ENCODE data around the gene DPYSL4.

DPYSL4 gene

DNA sequence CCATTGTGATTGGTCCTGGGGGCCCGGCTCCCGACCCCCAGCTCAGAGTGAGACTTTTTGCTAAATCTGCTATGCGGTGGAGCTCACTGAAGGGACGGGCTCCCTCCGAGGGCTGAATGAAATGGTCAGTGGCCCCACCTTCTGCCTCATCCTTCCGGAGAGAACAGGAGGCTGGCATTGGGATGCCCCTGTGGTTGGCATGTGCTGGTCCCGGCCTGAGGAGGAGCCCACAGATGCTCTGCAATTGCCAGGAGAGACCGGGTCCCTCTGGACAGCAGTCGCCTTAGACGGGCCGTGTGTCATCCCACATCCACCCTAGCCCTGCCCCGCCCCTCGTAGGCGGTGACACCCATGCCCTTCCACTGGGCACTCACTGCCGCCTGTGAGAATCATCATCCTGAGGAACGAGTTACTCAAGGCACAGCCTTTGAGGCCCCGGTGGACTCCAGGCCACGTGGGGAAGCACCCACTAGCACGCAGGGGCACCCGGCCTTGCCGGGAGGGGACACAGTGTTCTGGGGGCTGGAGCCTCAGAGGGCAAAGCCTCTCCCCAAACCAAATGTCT, 21.2 kb upstream of the DPYSL4 start:
- TF ChIP-seq, protein P1, sequence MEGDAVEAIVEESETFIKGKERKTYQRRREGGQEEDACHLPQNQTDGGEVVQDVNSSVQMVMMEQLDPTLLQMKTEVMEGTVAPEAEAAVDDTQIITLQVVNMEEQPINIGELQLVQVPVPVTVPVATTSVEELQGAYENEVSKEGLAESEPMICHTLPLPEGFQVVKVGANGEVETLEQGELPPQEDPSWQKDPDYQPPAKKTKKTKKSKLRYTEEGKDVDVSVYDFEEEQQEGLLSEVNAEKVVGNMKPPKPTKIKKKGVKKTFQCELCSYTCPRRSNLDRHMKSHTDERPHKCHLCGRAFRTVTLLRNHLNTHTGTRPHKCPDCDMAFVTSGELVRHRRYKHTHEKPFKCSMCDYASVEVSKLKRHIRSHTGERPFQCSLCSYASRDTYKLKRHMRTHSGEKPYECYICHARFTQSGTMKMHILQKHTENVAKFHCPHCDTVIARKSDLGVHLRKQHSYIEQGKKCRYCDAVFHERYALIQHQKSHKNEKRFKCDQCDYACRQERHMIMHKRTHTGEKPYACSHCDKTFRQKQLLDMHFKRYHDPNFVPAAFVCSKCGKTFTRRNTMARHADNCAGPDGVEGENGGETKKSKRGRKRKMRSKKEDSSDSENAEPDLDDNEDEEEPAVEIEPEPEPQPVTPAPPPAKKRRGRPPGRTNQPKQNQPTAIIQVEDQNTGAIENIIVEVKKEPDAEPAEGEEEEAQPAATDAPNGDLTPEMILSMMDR (IDR thresholded peaks at IDR 0.05; ENCODE audit: low read length) = no peak
- TF ChIP-seq EZH2 (IDR thresholded peaks at IDR 0.05; ENCODE audit: borderline replicate concordance, low read length) = no peak
- no peaks in the 10 kb centered on the region for H3K79me2 ChIP-seq (ENCODE audit: insufficient read depth, low read length)
- no peak overlapping the region for H3K4me2 ChIP-seq (ENCODE audit: low read length)
- no peaks in the 10 kb centered on the region for H3F3A ChIP-seq (ENCODE audit: insufficient read depth, low read length)
- no peak overlapping the region for H3K9ac ChIP-seq (ENCODE audit: low read length)
- no peaks in the 10 kb centered on the region for H4K20me1 ChIP-seq (ENCODE audit: insufficient read depth, low read length)
- no peak overlapping the region for H3K27ac ChIP-seq (ENCODE audit: low read depth, low read length, poor library complexity, severe bottlenecking)
- H3K9me3 ChIP-seq (ENCODE audit: low read length) = no peaks in the 10 kb centered on the region
- H3K27me3 ChIP-seq (ENCODE audit: insufficient read depth, low read length) = peaks cover 8% of the 10 kb centered on the region; the same call in 1 of the 2 replicates
- no peaks in the 10 kb centered on the region for H3K9me2 ChIP-seq (ENCODE audit: low read depth, low read length)
- H2AFZ ChIP-seq (ENCODE audit: low read length) = no peak overlapping the region
- H3K36me3 ChIP-seq (ENCODE audit: insufficient read depth, low read length) = no peaks in the 10 kb centered on the region
- no peaks in the 10 kb centered on the region for H3K4me1 ChIP-seq (ENCODE audit: insufficient read depth, low read length, severe bottlenecking)
- H3K4me3 ChIP-seq (ENCODE audit: low read depth, low read length, poor library complexity, severe bottlenecking) = no peak overlapping the region

DNA sequence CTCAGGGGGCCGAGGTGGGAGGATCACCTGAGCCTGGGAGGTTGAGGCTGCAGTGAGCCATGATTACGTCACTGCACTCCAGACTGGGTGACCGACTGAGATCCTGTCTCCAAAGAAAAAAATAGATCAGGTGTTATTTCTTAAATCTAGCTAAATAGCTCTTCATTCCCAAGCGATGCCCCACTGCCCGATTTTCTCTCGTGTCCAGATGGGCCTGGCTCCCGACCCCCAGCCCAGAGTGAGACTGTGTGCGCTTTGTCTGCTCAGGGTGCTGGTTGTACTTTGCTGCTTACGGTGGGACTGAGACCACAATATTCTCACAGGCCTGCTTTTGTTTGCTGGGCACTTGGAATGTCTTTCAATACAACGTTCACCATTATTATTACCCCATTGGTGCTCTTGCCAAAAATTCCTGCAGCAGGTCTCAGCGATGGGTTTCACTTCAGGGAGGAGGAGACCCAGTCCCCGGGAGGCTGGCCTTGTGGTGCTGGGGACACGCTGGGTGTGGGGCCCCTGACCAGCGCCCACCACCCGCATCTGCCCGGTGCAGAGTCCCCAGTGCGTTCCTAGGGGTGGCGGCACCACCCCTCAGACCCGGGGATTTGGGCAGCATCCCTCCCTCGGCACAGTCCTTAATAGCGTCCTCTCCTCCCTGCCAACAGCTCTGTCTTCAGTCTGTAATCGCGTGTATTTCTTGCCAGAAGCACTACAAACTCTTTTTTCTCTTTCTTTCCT, 20.4 kb upstream of the DPYSL4 start:
- H4K20me1 ChIP-seq (ENCODE audit: insufficient read depth, low read length) = no peaks in the 10 kb centered on the region
- no peaks in the 10 kb centered on the region for H3K9me2 ChIP-seq (ENCODE audit: low read depth, low read length)
- no peaks in the 10 kb centered on the region for H3K79me2 ChIP-seq (ENCODE audit: insufficient read depth, low read length)
- TF ChIP-seq, protein P1 (IDR thresholded peaks at IDR 0.05; ENCODE audit: low read length) = no peak
- no peak for TF ChIP-seq EZH2 (IDR thresholded peaks at IDR 0.05; ENCODE audit: borderline replicate concordance, low read length)
- no peak overlapping the region for H3K4me3 ChIP-seq (ENCODE audit: low read depth, low read length, poor library complexity, severe bottlenecking)
- no peaks in the 10 kb centered on the region for H3K4me1 ChIP-seq (ENCODE audit: insufficient read depth, low read length, severe bottlenecking)
- H3K9ac ChIP-seq (ENCODE audit: low read length) = no peak overlapping the region
- H3K4me2 ChIP-seq (ENCODE audit: low read length) = no peak overlapping the region
- H3K27ac ChIP-seq (ENCODE audit: low read depth, low read length, poor library complexity, severe bottlenecking) = no peak overlapping the region
- no peaks in the 10 kb centered on the region for H3F3A ChIP-seq (ENCODE audit: insufficient read depth, low read length)
- no peak overlapping the region for H2AFZ ChIP-seq (ENCODE audit: low read length)
- H3K36me3 ChIP-seq (ENCODE audit: insufficient read depth, low read length) = no peaks in the 10 kb centered on the region
- peaks cover 8% of the 10 kb centered on the region; the same call in 1 of the 2 replicates for H3K27me3 ChIP-seq (ENCODE audit: insufficient read depth, low read length)
- no peaks in the 10 kb centered on the region for H3K9me3 ChIP-seq (ENCODE audit: low read length)

DNA sequence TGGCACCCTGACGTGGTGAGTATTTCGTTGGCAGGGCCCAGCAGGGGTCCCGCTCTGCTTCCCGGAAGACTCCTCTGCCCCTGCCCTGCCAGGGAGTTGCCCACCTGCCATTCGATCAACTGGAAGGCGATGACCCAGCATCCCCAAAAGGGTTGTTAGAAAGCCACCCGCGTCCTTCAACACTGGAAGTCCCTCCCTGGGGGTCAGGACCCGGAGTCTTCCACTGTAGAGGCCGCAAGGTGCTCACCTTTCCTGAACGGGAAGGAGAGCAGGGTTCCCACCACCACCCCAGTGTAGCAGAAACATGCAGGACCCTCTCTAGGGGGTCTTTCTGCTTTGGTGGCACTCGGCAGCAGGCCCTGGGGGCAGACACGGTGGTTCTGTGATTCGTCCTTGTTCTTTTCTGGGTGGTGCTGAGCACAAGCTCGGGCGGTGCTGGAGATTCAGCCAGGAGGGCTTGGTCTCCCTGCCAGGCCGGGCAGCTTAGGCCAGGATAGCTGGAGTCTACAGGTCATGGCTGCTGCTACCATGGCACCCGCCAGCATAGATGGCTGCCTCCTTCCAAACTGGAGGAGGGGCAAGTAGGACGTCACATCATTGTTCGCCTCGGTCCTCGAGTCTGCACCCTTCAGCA, 19.6 kb upstream of the DPYSL4 start:
- peaks cover 8% of the 10 kb centered on the region; the same call in 1 of the 2 replicates for H3K27me3 ChIP-seq (ENCODE audit: insufficient read depth, low read length)
- no peak overlapping the region for H3K4me3 ChIP-seq (ENCODE audit: low read depth, low read length, poor library complexity, severe bottlenecking)
- TF ChIP-seq, protein P1 (IDR thresholded peaks at IDR 0.05; ENCODE audit: low read length) = no peak
- TF ChIP-seq EZH2 (IDR thresholded peaks at IDR 0.05; ENCODE audit: borderline replicate concordance, low read length) = no peak
- H3K36me3 ChIP-seq (ENCODE audit: insufficient read depth, low read length) = no peaks in the 10 kb centered on the region
- no peak overlapping the region for H3K4me2 ChIP-seq (ENCODE audit: low read length)
- no peak overlapping the region for H3K9ac ChIP-seq (ENCODE audit: low read length)
- no peaks in the 10 kb centered on the region for H3K4me1 ChIP-seq (ENCODE audit: insufficient read depth, low read length, severe bottlenecking)
- H3K9me3 ChIP-seq (ENCODE audit: low read length) = no peaks in the 10 kb centered on the region
- H4K20me1 ChIP-seq (ENCODE audit: insufficient read depth, low read length) = no peaks in the 10 kb centered on the region
- H3K27ac ChIP-seq (ENCODE audit: low read depth, low read length, poor library complexity, severe bottlenecking) = no peak overlapping the region
- no peaks in the 10 kb centered on the region for H3F3A ChIP-seq (ENCODE audit: insufficient read depth, low read length)
- H2AFZ ChIP-seq (ENCODE audit: low read length) = no peak overlapping the region
- no peaks in the 10 kb centered on the region for H3K9me2 ChIP-seq (ENCODE audit: low read depth, low read length)
- no peaks in the 10 kb centered on the region for H3K79me2 ChIP-seq (ENCODE audit: insufficient read depth, low read length)

Data from OCI-LY1 (cell line).